Activated T-cell treated with anti-CD3 and anti-CD28 coated beads, Interleukin-2, amount 50 U/mL, for 4 hours (primary cell): ENCODE data around the gene EPSTI1. TPM values are rescaled to one million over a fixed set of nuclear protein-coding genes. Genes with fewer than 3 reads are reported as not detected.

ENCODE experiments used
- ATAC-seq, 2 donors: fragments of 200-7000 bp; cut with Tn5 transposase; one replicate each; pipeline ENCODE4 v1.10.0; 2021
- DNase-seq: peaks from one replicate; pipeline ENCODE4 v3.0.0-alpha.2; 2020
- H3K27me3 Mint-ChIP-seq: one replicate; pipeline ENCODE4 v1.8.0; 2021; ENCODE audit warnings: low read depth, mixed read lengths
- H3K36me3 Mint-ChIP-seq: one replicate; pipeline ENCODE4 v1.8.0; 2022; ENCODE audit warnings: mixed read lengths; ENCODE audit not compliant: insufficient read depth
- H3K4me1 Mint-ChIP-seq: one replicate; pipeline ENCODE4 v1.8.0; 2021; ENCODE audit warnings: low read depth, mixed read lengths
- H3K4me3 Mint-ChIP-seq: one replicate; pipeline ENCODE4 v1.8.0; 2021; ENCODE audit warnings: mild to moderate bottlenecking, moderate library complexity, mixed read lengths
- H3K9me3 Mint-ChIP-seq: one replicate; pipeline ENCODE4 v1.8.0; 2021; ENCODE audit warnings: mixed read lengths
- total RNA-seq, 3 donors: library from RNA; stranded (reverse); gene quantifications; one replicate each; pipeline ENCODE4 v1.2.1, GENCODE V29; 2021

EPSTI1 gene
- total RNA-seq, 3 donors from 2014 or later: 8.9 to 18.1 (median 10.2) TPM

- H3K4me3 Mint-ChIP-seq: no peak overlapping the region
- H3K36me3 Mint-ChIP-seq: peaks cover 17% of the 10 kb centered on the region
- H3K27me3 Mint-ChIP-seq: no peaks in the 10 kb centered on the region
- H3K4me1 Mint-ChIP-seq: peaks cover 21% of the 10 kb centered on the region
- peak; percentile 30 for DNase-seq
- H3K9me3 Mint-ChIP-seq: peaks cover 4% of the 10 kb centered on the region
- peak; percentile 82 to 84 for ATAC-seq
Observed at GRCh38 chr13:42970824-42971690, 21.0 kb downstream of the EPSTI1 start.

DNA sequence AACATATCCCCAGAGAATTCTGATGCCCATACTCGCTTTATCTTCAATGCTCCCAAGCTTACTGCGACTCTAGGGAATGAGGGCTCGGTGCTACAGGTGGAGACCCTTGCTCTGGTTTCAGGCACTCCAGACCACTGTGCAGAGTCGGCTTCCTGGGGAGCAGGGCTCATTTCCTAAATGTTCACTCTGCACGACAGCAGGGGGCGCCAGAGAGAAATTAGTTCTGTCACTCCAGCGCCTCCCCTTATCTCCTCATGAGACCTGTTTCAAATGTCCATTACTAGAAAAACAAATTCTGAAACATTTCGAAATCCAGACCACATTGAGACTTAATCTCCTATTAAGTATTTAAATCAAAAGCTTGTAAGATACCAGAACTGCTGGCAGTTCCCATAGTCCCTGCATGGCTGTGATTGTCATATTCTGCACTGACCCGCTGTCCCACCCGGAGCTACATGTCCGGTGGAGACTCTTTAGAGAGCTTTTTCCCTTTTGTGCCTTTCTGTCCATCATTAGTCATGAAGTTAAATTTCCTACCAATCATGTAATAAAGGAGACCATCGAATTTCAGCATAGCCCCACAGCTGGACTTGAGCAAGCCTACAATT lies 22.4 kb downstream of the EPSTI1 start:
- peak; percentile 82 for DNase-seq
- peak; percentile 83 to 91 for ATAC-seq
- Mint-ChIP-seq H3K36me3 (peaks cover 17% of the 10 kb centered on the region), H3K4me3 (no peak overlapping the region), H3K27me3 (no peaks in the 10 kb centered on the region), H3K9me3 (peaks cover 2% of the 10 kb centered on the region), H3K4me1 (peaks cover 21% of the 10 kb centered on the region)

DNA sequence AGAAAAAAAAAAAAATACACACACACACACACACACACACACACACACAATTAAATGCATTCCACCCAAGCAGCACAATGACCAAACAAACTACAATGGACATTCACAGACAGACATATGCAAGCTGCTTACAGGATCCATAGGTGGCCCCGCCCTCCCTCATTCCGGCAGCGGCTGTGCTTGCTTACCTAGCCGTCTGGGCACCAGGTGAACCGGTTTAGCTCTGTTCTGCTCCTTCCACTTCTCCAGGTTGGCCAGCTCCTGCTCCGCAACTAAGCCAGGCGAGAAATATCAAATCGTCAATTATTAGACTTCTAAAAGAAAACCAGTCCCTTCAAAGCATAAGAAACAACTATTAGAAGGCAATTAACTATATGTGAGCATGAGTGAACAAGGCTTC lies 23.1 kb downstream of the EPSTI1 start:
- no peak overlapping the region for H3K4me3 Mint-ChIP-seq
- ATAC-seq: no peak
- no peaks in the 10 kb centered on the region for H3K27me3 Mint-ChIP-seq
- H3K9me3 Mint-ChIP-seq: no peaks in the 10 kb centered on the region
- peaks cover 16% of the 10 kb centered on the region for H3K36me3 Mint-ChIP-seq
- no peak for DNase-seq
- H3K4me1 Mint-ChIP-seq: peaks cover 21% of the 10 kb centered on the region

DNA sequence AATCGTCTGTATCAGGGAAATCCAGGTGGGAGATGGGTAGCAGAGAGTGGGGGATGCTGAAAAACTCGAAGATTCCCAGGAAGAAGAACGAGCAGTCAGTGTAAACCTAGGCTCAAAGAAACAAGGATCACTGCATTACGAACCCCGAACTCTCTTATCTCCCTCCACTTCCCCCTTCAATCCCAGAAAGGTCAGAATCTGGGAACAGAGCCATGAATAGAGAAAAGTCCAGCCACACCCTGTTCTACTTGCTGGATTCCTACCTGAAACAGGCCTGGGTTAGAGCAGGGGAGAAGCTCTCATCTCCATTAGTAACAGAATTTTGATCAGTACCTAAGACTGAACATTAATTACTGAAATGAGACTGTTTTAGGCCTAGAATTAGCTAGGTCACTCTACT lies 24.4 kb downstream of the EPSTI1 start:
- H3K27me3 Mint-ChIP-seq: no peaks in the 10 kb centered on the region
- H3K4me1 Mint-ChIP-seq: peaks cover 21% of the 10 kb centered on the region
- DNase-seq: no peak
- no peaks in the 10 kb centered on the region for H3K9me3 Mint-ChIP-seq
- H3K4me3 Mint-ChIP-seq: no peak overlapping the region
- no peak for ATAC-seq
- peaks cover 25% of the 10 kb centered on the region for H3K36me3 Mint-ChIP-seq

GRCh38 chr13:42965281-42965680 lies 26.8 kb downstream of the EPSTI1 start:
- DNase-seq (no peak), ATAC-seq (no peak)
- Mint-ChIP-seq H3K36me3 (peaks cover 41% of the 10 kb centered on the region), H3K27me3 (no peaks in the 10 kb centered on the region), H3K9me3 (no peaks in the 10 kb centered on the region), H3K4me1 (peaks cover 6% of the 10 kb centered on the region), H3K4me3 (no peak overlapping the region)

DNA sequence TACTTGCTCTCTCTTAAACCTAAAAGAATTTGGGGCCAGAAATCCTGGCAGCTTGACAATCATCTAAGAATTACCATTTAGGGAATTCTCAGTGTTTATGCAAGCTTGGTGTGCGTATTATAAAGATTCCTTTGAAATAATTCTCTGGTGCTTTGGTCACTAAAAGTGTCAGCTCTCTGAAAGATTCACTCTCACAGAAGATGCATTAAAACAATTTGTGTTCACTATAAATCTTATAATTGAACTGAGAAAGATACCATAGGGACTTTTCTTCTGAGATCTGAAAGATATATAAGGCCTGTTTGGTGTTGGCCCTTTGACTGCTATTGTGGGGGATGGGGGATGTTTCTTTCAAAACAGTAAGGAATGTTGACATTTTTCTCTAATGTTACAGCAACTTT lies 27.3 kb downstream of the EPSTI1 start:
- Mint-ChIP-seq H3K4me3 (no peak overlapping the region), H3K36me3 (peaks cover 46% of the 10 kb centered on the region), H3K27me3 (no peaks in the 10 kb centered on the region), H3K9me3 (no peaks in the 10 kb centered on the region), H3K4me1 (peaks cover 4% of the 10 kb centered on the region)
- DNase-seq (no peak), ATAC-seq (no peak)

GRCh38 chr13:42959615-42960014 lies 32.4 kb downstream of the EPSTI1 start:
- Mint-ChIP-seq H3K4me3 (no peak overlapping the region), H3K9me3 (no peaks in the 10 kb centered on the region), H3K27me3 (no peaks in the 10 kb centered on the region), H3K4me1 (no peaks in the 10 kb centered on the region), H3K36me3 (peaks cover 69% of the 10 kb centered on the region)
- DNase-seq (no peak), ATAC-seq (no peak)

- ATAC-seq: no peak
- H3K9me3 Mint-ChIP-seq: no peaks in the 10 kb centered on the region
- H3K36me3 Mint-ChIP-seq: peaks cover 73% of the 10 kb centered on the region
- no peak for DNase-seq
- H3K4me1 Mint-ChIP-seq: no peaks in the 10 kb centered on the region
- no peak overlapping the region for H3K4me3 Mint-ChIP-seq
- no peaks in the 10 kb centered on the region for H3K27me3 Mint-ChIP-seq
Observed at GRCh38 chr13:42957881-42958280, 34.2 kb downstream of the EPSTI1 start.

DNA sequence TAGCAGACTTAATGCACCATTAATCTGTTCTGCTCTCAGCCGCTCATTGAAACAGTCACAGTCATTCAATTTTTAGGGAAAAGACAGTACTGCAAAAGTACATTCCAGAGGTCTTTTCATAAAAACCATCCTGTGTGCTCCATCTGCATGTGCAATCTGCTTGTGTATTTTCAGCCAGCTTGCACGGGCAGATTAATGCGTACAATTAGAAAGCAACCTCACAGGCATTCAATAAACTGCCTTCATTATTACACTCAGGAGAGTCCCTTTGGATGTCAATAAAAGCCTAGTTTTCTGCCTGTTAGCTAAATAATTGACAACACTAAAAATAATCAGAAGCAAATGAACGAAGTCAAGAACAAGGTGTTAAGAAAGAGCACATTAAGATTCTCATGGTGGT lies 41.9 kb downstream of the EPSTI1 start:
- DNase-seq (no peak), ATAC-seq (no peak)
- no peak overlapping the region for H3K4me3 Mint-ChIP-seq
- no peaks in the 10 kb centered on the region for H3K9me3 Mint-ChIP-seq
- H3K4me1 Mint-ChIP-seq: no peaks in the 10 kb centered on the region
- no peaks in the 10 kb centered on the region for H3K27me3 Mint-ChIP-seq
- peaks cover 69% of the 10 kb centered on the region for H3K36me3 Mint-ChIP-seq

DNA sequence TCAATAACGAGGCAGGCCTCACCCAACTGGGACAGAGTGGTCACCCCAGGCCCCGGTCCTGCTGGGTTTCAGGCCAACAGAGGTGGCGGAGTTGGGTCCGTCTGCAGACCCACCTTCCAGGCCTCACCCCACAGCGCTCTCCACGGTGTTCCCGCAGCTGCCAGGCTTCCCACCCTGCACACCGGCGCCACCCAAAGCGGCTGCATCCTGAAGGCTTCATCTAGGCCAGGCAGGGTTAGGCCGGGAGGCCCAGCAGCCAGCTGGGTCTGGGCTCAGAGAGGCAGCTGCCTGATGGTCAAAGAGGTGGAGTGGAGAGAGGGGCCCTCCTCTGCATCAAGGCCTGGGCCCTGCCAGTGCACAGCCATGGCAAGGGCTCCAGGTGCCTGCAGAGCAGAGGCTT lies 44.1 kb downstream of the EPSTI1 start:
- DNase-seq (no peak), ATAC-seq (no peak)
- peaks cover 76% of the 10 kb centered on the region for H3K36me3 Mint-ChIP-seq
- H3K27me3 Mint-ChIP-seq: no peaks in the 10 kb centered on the region
- no peak overlapping the region for H3K4me3 Mint-ChIP-seq
- peaks cover 3% of the 10 kb centered on the region for H3K9me3 Mint-ChIP-seq
- no peaks in the 10 kb centered on the region for H3K4me1 Mint-ChIP-seq

DNA sequence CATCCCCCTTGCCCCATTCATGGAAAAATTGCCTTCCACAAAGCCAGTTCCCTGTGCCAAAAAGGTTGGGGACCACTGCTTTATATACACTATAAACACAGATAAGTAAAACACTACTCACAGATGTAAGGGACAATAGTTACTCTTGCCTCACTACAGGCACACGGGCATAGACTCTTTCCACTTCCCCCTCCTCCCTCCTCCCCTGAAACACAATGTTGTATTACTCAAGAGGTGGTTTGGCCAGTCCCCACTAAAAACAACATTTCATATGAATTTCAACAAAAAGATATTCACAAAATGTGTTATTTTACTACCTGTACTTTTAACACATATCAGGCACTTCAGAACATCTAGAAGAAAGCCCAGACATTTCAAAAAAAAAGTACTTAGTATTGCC lies 45.1 kb downstream of the EPSTI1 start:
- peaks cover 3% of the 10 kb centered on the region for H3K9me3 Mint-ChIP-seq
- H3K4me3 Mint-ChIP-seq: no peak overlapping the region
- no peak for DNase-seq
- H3K4me1 Mint-ChIP-seq: no peaks in the 10 kb centered on the region
- peaks cover 67% of the 10 kb centered on the region for H3K36me3 Mint-ChIP-seq
- no peak for ATAC-seq
- H3K27me3 Mint-ChIP-seq: no peaks in the 10 kb centered on the region

DNA sequence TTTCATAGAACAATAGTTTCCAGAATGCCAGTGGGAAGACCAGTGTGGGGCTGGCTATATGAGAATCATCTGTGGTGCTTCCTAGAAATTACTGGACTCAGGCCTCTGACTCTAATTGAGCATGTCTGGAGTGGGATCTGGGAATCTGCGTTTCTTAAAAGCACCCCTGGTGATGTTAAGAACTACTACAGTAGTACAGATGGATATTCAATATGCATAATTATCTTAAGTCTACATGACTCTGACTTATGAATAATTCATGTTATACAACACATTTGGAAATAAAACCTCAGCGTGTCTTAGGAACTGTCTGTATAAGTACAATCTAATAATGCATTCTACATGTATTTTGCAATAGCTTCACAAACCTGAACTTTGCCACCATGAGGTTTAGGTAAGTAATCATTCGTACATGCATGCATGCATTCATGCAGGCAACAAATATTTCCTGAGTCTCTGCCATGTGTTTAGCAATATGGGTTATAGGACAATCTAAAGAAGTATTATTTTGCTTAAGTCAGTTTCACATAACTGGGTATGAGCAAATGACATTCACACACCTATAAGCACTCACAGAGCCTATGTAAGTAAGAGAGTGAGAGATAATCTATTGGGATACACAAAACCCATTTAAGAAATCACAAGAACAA lies 62.0 kb downstream of the EPSTI1 start:
- peaks cover 6% of the 10 kb centered on the region for H3K4me1 Mint-ChIP-seq
- no peak for DNase-seq
- no peak for ATAC-seq
- no peaks in the 10 kb centered on the region for H3K9me3 Mint-ChIP-seq
- no peaks in the 10 kb centered on the region for H3K27me3 Mint-ChIP-seq
- H3K36me3 Mint-ChIP-seq: peaks cover 55% of the 10 kb centered on the region
- H3K4me3 Mint-ChIP-seq: no peak overlapping the region

- Mint-ChIP-seq H3K4me1 (peaks cover 6% of the 10 kb centered on the region), H3K27me3 (no peaks in the 10 kb centered on the region), H3K36me3 (peaks cover 55% of the 10 kb centered on the region), H3K4me3 (no peak overlapping the region), H3K9me3 (no peaks in the 10 kb centered on the region)
- DNase-seq (no peak), ATAC-seq (no peak)
Observed at GRCh38 chr13:42926555-42926954, 65.5 kb downstream of the EPSTI1 start.

DNA sequence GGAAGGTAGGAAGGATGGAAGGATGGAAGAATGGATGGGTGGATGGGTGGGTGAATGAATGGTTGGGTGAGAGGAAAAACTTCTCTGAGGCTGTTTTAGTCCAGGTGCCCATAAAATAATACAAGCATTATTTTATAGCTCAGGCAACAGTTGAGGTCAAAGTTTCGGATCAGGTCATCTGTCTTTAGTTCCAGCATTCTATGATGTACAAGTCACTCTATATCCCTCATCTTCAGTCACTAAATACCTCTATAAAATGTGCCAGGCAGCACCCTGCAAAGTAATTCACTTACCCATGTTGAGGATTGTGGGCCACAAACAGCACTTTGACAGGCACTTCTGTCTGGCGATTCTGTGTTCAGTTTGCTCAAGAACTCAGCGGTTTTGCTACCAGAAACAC lies 66.0 kb downstream of the EPSTI1 start:
- H3K4me3 Mint-ChIP-seq: no peak overlapping the region
- ATAC-seq: no peak
- no peak for DNase-seq
- H3K27me3 Mint-ChIP-seq: no peaks in the 10 kb centered on the region
- H3K4me1 Mint-ChIP-seq: peaks cover 6% of the 10 kb centered on the region
- no peaks in the 10 kb centered on the region for H3K9me3 Mint-ChIP-seq
- H3K36me3 Mint-ChIP-seq: peaks cover 59% of the 10 kb centered on the region

- no peaks in the 10 kb centered on the region for H3K27me3 Mint-ChIP-seq
- no peaks in the 10 kb centered on the region for H3K9me3 Mint-ChIP-seq
- ATAC-seq (no peak), DNase-seq (no peak)
- peaks cover 62% of the 10 kb centered on the region for H3K36me3 Mint-ChIP-seq
- H3K4me3 Mint-ChIP-seq: no peak overlapping the region
- H3K4me1 Mint-ChIP-seq: peaks cover 6% of the 10 kb centered on the region
Observed at GRCh38 chr13:42925626-42926025, 66.4 kb downstream of the EPSTI1 start.
